Cardiac muscle cell (in vitro differentiated cells and primary cell): ENCODE data around the gene WBP2NL. TPM values are rescaled to one million over a fixed set of nuclear protein-coding genes. Genes with fewer than 3 reads are reported as not detected.

Experiments
- DNase-seq, 2 donors: peaks; one replicate each; pipeline versions ENCODE4 v3.0.0 to v3.0.0-alpha.2; 2010 to 2017; ENCODE audit warnings: low read depth in 1 of 2, low spot score in 1 of 2
- H3K27ac ChIP-seq: fragments of 200-600 bp; sonication (generic); 2 replicates; pipeline ENCODE4 v1.5.1; 2016
- H3K27me3 ChIP-seq: fragments of 200-600 bp; sonication (generic); 2 replicates; pipeline ENCODE4 v1.6.0; 2016; ENCODE audit warnings: control low read depth
- H3K36me3 ChIP-seq: fragments of 200-600 bp; sonication (generic); 2 replicates; pipeline ENCODE4 v1.5.1; 2016; ENCODE audit warnings: control low read depth
- H3K4me1 ChIP-seq: fragments of 200-600 bp; sonication (generic); 2 replicates; pipeline ENCODE4 v1.8.1; 2017; ENCODE audit warnings: low read depth, mild to moderate bottlenecking, mixed run types
- H3K4me3 ChIP-seq: fragments of 200-600 bp; sonication (generic); 2 replicates; pipeline ENCODE4 v1.5.1; 2016; ENCODE audit warnings: mild to moderate bottlenecking
- H3K9me3 ChIP-seq: fragments of 200-600 bp; sonication (generic); 2 replicates; pipeline ENCODE4 v1.5.1; 2017; ENCODE audit warnings: low read depth, mild to moderate bottlenecking, control low read depth
- polyA plus RNA-seq: library from polyadenylated mRNA; unstranded; fragments of >200 nt; fragmentation: Nextera tagmentation; extraction: Ambion mirVana; gene quantifications from 2 replicates; pipeline ENCODE4 v1.2.1, GENCODE V29; 2016
- total RNA-seq: library from RNA; depleted of rRNA; stranded (reverse); fragments of >200 nt; gene quantifications from 2 replicates; pipeline ENCODE4 v1.2.3, GENCODE V29; 2016
- TF ChIP-seq, protein P1 (sequence below): IDR thresholded peaks from 2 replicates; pipeline ENCODE4 v1.5.1; 2012; ENCODE audit warnings: low read depth, mild to moderate bottlenecking, low read length

The WBP2NL gene
- total and polyA plus RNA-seq, 2 experiments from 2014 or later = not detected

DNA sequence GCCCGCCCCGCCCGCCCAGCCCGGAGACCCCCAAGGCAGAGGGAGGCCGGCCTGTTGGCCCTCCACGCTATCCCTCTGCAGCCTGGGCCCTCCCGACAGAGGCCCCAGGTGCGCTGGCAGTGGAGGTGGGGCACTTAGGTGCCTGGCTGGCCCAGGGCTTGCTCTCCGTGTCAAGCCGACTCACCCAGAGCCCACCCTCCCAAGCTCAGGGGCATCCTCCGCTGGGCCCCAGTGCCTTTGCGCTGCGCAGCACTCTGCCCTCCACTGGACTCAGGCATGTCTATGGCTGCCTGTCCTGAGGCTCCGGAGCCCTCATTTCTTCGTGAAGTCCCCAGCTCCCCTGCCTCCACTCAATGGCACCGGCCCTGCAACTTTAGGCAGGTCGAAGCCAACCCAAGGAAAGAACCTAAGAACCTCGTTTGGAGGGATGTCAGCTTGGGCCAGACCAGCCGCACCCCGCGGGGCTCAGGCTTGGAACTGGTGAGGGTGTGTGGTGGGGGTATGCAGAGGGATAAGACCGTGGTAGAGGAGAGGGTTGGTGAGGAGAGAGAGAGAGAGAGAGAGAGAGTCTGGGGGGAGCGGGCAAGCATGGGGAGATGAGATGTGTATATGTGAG, 40.5 kb upstream of the WBP2NL start:
- Histone ChIP-seq H3K9me3 (no peaks in the 10 kb centered on the region), H3K4me3 (no peak overlapping the region), H3K4me1 (no peaks in the 10 kb centered on the region), H3K27ac (no peak overlapping the region), H3K36me3 (no peaks in the 10 kb centered on the region), H3K27me3 (no peaks in the 10 kb centered on the region)
- TF ChIP-seq, protein P1, sequence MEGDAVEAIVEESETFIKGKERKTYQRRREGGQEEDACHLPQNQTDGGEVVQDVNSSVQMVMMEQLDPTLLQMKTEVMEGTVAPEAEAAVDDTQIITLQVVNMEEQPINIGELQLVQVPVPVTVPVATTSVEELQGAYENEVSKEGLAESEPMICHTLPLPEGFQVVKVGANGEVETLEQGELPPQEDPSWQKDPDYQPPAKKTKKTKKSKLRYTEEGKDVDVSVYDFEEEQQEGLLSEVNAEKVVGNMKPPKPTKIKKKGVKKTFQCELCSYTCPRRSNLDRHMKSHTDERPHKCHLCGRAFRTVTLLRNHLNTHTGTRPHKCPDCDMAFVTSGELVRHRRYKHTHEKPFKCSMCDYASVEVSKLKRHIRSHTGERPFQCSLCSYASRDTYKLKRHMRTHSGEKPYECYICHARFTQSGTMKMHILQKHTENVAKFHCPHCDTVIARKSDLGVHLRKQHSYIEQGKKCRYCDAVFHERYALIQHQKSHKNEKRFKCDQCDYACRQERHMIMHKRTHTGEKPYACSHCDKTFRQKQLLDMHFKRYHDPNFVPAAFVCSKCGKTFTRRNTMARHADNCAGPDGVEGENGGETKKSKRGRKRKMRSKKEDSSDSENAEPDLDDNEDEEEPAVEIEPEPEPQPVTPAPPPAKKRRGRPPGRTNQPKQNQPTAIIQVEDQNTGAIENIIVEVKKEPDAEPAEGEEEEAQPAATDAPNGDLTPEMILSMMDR = no peak
- no peak for DNase-seq

GRCh38 chr22:41963453-41964111, 35.0 kb upstream of the WBP2NL start:
- no peaks in the 10 kb centered on the region for H3K27me3 ChIP-seq
- TF ChIP-seq, protein P1 = no peak
- H3K4me3 ChIP-seq = no peak overlapping the region
- H3K36me3 ChIP-seq = no peaks in the 10 kb centered on the region
- peak in 1 of 2 donors; percentile 90 for DNase-seq
- no peaks in the 10 kb centered on the region for H3K9me3 ChIP-seq
- H3K4me1 ChIP-seq = no peaks in the 10 kb centered on the region
- no peak overlapping the region for H3K27ac ChIP-seq

DNA sequence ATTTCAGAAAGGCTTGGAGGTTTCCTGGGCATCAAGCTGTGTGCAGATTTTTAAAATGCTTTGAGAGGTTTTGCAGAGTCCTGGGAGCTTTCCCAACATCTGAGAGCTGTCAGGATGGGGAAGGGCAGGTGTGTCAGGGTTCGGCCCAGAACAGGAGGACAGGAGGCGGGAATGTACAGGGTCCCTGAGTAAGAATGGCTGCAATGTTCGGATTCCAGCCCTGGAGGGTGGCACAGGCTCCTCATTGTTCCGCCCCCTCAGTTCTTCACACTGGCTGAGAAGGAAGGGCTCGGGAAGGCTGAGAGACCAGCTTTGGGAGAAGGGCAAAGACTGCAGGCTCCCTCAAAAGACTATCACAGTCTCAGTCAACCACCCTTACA, 34.5 kb upstream of the WBP2NL start:
- no peak for DNase-seq

GRCh38 chr22:41966225-41966606, 32.4 kb upstream of the WBP2NL start:
- TF ChIP-seq, protein P1 = no peak
- Histone ChIP-seq H3K4me1 (no peaks in the 10 kb centered on the region), H3K36me3 (no peaks in the 10 kb centered on the region)

More for the DNA sequence above, 34.5 kb upstream of the WBP2NL start:
- Histone ChIP-seq H3K27ac (no peak overlapping the region), H3K36me3 (no peaks in the 10 kb centered on the region), H3K9me3 (no peaks in the 10 kb centered on the region), H3K4me1 (no peaks in the 10 kb centered on the region), H3K27me3 (no peaks in the 10 kb centered on the region), H3K4me3 (no peak overlapping the region)
- TF ChIP-seq, protein P1 = no peak

DNA sequence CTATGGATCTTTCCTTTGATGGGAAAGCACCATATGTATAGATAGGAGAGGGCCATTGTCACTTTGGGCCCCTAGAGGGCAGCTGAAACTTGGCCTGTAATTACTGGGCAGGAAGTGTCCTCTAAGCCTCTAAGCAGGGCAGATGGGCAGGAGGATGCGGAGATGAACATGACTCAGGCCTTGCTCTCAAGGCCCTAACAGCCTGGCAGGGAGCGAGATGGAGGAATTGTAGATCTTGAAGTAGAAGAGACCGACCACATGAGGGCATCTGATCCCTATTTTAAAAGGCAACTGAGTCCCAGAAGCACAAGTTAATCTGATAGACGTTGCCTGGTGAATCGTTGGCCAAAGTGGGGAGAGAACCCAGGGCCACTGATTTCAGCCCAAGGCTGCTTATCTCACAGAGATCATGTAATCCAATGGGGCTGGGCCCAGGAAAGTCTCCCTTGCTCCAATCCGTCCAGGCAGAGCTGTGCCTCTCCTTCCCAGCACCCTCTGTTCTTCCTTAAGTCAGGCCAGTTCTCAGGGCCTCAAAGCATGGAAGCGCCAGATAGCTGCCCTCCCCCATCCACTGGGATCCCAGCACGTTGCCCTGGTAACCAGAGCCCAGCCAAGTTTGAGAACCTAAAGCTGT, 31.9 kb upstream of the WBP2NL start:
- Histone ChIP-seq H3K9me3 (no peaks in the 10 kb centered on the region), H3K36me3 (no peaks in the 10 kb centered on the region), H3K27ac (no peak overlapping the region), H3K4me3 (no peak overlapping the region), H3K4me1 (no peaks in the 10 kb centered on the region), H3K27me3 (no peaks in the 10 kb centered on the region)
- TF ChIP-seq, protein P1 = peak; percentile 37
- DNase-seq = peak; percentile 25 to 88

More at GRCh38 chr22:41966225-41966606, 32.4 kb upstream of the WBP2NL start:
- no peak overlapping the region for H3K27ac ChIP-seq
- H3K4me3 ChIP-seq = no peak overlapping the region
- no peaks in the 10 kb centered on the region for H3K9me3 ChIP-seq
- H3K27me3 ChIP-seq = no peaks in the 10 kb centered on the region
- no peak for DNase-seq
